NCI-H2196 treated with DMSO at 0.1 percent for 48 hours (cell line): ENCODE measurements around the gene NAT8L.

ENCODE experiments used
- DNase-seq: peaks from one replicate; lab custom pipeline; 2025; ENCODE audit not compliant: unreplicated experiment; lab: John Stamatoyannopoulos, UW

NAT8L gene

DNA sequence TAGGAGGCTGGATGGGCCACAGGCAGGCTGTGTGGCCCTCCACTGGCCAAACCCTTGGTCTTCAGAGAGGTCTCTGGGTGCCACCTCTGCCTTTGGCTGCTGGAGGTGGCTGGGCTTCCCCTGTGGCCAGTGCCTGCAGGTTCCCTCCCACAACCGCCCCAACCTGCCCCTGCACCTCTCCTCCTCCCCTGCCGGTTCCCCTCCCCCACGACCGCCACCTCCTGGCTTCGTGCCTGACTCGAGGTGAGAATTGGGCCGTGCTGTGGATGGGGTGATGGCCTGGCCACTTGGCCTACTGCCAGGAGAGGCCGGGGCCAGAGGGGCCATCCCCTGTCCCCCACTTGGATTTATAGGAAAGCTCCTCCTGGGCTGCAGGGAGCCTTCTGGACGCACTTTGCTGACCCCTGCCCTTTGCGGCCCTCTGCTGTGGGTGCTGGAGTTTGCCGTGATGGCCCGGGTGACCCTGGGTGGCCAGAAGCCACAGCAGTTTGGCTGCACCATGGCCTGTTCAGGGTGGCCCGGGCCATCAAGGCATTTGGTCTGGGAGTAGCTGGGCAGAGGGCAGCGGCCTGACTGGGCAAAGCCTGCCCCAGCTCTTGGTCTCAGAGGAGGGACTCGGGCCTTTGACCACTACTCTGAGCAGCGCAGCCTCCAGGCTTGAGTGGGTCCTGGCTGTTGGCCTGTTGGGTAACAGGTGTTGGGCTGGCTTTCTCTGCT is 3.8 kb downstream of the NAT8L start:
- DNase-seq = no peak

GRCh38 chr4:2063557-2064275 is 4.6 kb downstream of the NAT8L start:
- no peak for DNase-seq

DNA sequence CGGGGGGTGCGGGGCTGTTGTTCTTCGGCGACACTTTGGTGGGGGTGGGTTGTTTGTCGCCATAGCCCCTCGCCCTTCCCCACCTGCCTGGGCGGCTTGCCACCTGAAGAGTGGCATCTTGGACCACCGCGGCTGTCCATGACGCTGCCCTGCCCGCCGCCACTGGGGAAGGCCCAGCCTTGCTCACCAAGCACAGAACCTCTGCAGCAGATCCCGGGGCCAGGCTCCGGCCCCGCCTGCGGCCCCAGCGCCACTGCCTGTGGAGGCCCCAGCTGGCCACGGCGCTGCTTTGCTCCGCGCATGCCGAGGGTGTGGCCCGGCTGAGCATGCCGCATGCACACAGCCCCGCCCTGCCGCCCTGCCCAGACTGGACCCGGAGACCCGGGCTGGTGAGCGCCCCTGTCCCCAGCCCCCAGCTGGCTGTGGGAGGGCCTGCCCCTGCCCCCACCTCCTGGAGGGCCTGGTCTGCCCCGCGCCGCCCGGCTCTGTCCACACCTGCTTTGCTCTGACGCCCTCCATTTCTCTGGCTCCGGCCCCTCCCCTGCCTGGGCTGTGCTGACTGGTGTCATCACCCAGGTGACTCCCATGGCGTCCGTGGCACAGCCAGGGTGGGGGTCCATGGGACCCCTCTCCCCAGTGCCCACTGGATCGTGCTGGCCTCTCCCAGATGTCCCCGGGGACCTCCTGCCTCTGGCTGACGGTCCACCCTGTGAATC is 5.3 kb downstream of the NAT8L start:
- no peak for DNase-seq

- no peak for DNase-seq
These were observed 6.2 kb downstream of the NAT8L start for GRCh38 chr4:2065106-2065930.

- no peak for DNase-seq
These were observed 7.0 kb downstream of the NAT8L start for GRCh38 chr4:2066011-2066551.

GRCh38 chr4:2066571-2067445 is 7.7 kb downstream of the NAT8L start:
- no peak for DNase-seq

DNA sequence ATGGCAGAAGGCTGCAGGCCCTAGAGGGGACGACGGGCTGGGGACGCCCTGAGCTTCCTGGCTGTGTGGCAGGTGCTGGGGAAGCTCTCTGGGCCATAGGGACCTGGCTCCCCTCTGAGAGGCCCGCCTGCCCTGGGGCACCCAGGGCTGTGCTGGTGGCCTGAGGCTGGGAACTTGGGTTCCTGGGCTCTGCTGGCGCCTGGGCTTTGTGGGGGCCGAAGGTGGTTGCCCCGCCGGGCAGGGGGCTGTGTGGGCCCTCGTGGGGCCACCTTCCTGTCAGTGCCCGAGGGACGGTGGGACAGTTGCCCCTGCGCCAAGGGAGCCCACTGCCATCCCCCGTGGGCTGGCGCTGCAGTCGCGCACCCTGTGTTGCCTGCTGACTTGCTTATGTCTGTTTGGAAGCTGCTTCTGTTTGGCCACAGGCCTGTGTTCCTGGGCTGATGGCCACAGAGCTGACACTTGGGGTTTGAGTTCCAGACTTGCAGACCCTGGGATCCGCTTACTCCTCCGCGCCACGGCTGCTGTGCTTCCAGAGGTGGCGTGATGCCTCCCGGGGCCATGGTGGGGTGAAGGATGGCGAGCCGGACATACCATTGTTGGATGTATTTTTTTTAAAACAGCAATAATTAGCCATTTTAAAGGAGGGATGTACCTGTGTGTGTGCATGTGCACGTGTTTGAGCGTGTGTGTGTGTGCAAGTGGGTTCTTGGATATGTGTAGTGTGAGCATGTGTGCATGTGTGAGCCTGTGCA is 8.5 kb downstream of the NAT8L start:
- DNase-seq = no peak

GRCh38 chr4:2068198-2068470 is 9.0 kb downstream of the NAT8L start:
- no peak for DNase-seq

DNA sequence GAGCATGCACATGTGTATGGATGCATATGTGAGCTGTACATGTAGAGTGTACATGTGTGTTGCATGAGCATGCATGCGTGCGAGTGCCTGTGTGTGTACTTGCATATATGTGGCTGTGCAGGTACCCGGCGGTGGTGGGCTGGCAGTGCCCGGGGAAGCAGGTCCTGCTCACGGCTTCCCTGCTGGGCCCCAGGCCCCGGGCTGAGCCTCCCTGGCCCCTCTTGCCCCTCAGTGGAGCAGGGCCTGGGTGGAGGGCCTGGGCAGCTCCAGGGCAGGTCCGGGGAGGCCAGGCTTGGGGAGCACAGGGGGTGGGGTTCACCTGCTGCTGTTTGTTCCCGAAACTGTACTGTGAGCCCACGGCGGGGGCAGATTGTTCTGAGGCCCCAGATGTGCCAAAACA is 9.4 kb downstream of the NAT8L start:
- DNase-seq = no peak

DNA sequence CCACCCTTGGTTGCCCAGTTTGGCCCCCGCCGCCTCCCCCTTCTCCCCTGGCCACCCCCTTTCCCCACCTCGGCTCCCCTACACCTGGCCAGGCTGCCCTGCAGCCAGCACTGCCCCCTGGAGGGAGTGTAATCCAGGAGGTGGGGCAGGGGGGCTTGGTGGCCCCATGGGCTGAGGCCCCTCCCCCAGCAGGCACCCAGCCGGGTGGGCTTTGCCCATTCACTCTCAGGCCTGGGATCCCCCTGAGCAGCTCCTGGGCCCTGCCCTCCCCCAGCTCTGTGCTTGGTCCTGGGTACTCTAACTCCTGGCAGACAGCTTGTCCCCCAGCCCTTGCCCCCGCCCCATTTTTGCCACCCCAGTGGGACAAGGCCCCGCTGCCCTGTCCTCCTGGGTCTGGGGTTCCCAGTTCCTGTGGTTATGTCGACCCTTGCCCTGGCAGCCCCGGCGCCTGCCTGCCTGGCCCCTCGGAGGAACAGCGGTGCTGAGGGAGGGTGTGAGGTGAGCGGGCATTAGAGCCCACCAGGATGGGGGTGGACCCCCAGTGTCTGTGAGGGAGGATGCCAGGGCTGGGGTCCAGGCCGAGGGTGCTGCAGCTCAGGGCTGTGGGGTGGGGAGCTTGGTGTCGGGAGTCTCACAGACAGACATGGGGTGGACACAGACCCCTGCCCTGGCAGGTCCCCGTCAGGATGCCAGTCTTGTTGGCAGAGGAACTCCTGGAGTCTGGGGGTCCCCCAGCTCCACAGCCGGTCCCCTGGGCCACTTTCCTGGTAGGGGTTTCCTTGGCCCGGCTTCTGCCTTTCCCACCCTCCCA is 10.2 kb downstream of the NAT8L start:
- DNase-seq = no peak

GRCh38 chr4:2069986-2070385 is 10.9 kb downstream of the NAT8L start:
- no peak for DNase-seq

DNA sequence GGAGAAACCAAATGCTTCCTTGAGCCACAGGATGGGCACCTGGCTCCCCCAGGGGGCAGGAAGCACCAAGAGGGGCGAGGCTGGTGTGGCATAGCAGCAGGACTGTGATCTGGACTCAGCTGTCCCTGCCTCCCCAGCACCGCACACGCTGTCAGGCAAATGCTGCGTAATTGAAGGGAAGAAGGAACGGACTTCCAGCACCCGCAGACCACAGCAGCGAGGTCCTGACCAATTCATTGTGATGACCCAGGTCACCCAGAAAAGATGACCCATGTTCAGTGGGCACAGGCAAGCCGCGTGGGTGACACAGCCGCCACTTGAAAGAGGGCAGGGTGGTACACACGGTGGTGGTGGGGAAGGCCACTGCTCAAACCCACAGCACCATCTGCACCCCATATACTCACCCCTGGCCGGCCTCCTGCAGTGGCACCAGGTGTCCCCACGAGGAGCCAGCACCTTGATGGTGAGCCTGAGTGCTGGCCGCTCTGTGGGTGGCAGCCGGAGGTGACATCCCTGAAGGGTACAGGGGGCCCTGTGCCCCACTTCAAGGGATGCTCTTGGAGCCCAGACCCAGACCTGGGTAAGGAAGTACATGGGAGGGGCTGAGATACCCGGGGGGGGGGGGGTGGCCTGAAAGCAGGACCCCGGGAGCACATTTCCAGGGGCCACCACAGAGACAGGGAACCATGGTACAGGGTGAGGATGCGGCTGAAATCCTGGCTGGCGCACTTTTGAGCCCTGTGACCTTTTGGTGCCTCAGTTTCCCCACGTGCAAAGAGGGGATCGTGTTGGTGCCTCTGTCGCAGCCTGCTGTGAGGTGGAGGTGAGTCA is 11.5 kb downstream of the NAT8L start:
- no peak for DNase-seq

GRCh38 chr4:2071252-2071911 is 12.3 kb downstream of the NAT8L start:
- DNase-seq = no peak

DNA sequence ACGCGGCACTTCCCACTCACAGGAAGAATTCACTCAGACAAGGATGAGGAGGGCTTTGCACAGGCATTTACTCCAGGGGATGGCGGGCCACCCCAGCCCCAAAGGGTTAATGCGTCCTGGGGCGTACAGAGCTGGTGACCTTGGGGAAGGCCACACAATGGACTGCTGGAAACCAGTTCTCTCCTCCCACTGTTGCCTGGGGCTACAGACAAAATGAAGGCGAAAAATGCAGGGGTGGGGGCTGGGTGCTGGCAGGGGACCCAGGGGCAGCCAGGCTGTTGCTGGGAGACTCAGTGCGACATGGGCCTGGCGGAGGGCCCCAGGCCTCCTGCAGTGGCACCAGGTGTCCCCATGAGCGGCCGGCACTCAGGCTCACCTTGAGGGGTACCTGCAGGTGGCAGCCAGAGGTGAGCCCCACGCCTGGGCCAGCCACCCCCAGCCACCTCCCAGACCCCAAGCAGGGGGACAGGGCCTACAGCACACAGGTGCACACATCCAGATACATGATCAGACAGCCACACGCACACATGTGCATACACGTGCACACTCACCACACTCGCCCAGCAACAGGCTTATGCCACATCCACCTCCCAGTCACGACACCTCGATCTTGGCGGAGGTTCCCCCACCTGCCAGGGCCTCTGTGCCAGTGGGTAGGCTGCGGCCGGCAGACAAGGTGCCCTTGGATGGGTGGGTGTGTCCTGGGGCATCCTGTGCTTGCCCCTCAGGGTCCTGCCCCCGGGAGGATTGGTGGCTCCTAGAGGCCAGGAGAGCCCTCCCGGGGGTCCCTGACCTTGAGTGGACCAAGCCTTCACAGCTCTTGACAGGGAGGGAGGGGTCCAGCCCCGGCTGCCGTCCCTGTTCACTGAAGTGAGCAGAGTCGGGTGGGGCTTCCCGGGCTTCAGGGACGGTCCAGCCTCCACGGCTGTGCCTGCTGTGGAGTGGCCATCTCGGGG is 13.1 kb downstream of the NAT8L start:
- DNase-seq = no peak

GRCh38 chr4:2072971-2073807 is 14.1 kb downstream of the NAT8L start:
- no peak for DNase-seq
